Measurements from ENCODE around the gene ANKRD20A1.
"Not testable (repeated sequence)": the region's sequence is repeated elsewhere in the genome, so short reads cannot be mapped to it uniquely, and the experiment has no call there.

Gene ANKRD20A1

DNA sequence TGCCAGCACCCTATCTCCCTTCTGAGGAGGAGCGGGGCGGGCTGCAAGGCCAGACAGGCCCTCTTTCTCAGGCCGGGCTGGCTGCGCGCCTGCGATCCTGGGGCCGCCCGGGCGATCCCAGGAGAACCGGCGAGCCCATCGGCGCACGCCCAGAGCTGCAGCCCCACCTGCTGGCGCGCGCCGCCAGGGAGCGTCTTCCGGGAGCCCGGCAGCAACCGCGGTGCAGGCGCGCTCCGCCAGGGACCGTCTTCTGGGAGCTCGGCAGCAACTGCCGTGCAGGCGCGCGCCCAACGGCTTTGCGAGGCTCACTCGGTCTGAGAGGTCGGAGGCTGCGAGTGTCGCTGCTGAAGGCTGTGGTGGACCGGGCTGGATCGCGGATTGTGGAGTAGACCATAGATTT lies at the start of gene ANKRD20A1:
ANKRD20A1 (plus strand) TSS at position 61 of the 400 bp plus-strand sequence. CDS start 496 bp downstream, outside the sequence.
- not testable (repeated sequence) for H2AFZ ChIP-seq (ENCODE audit: low read length); H3K4me3 ChIP-seq (ENCODE audit: low read length, poor library complexity, severe bottlenecking); H3K27me3 ChIP-seq (ENCODE audit: insufficient read depth, low read length, poor library complexity, severe bottlenecking); H3K36me3 ChIP-seq (ENCODE audit: insufficient read depth, low read length); H3K4me1 ChIP-seq (ENCODE audit: insufficient read depth, low read length, poor library complexity, severe bottlenecking); H4K20me1 ChIP-seq (ENCODE audit: insufficient read depth, low read length, poor library complexity, severe bottlenecking); H3K79me2 ChIP-seq (ENCODE audit: insufficient read depth, low read length); H3K9ac ChIP-seq (ENCODE audit: low read depth, low read length, poor library complexity, severe bottlenecking); H3K4me2 ChIP-seq (ENCODE audit: low read depth, low read length, poor library complexity, severe bottlenecking); H3K9me2 ChIP-seq (replicated peaks; ENCODE audit: low read depth, low read length); H3K9me3 ChIP-seq (ENCODE audit: insufficient read depth, low read depth, low read length); H3F3A ChIP-seq (ENCODE audit: low read depth)

GRCh38 chr9:67832088-67832487 lies 26.6 kb upstream of the ANKRD20A1 start:
- not testable (repeated sequence) for H3K9ac ChIP-seq (ENCODE audit: low read depth, low read length, poor library complexity, severe bottlenecking); H3K4me2 ChIP-seq (ENCODE audit: low read depth, low read length, poor library complexity, severe bottlenecking); H3K9me2 ChIP-seq (replicated peaks; ENCODE audit: low read depth, low read length); H3K9me3 ChIP-seq (ENCODE audit: insufficient read depth, low read depth, low read length); H3F3A ChIP-seq (ENCODE audit: low read depth); H3K4me3 ChIP-seq (ENCODE audit: low read length, poor library complexity, severe bottlenecking); H3K36me3 ChIP-seq (ENCODE audit: insufficient read depth, low read length); H3K79me2 ChIP-seq (ENCODE audit: insufficient read depth, low read length); H3K27me3 ChIP-seq (ENCODE audit: insufficient read depth, low read length, poor library complexity, severe bottlenecking); H4K20me1 ChIP-seq (ENCODE audit: insufficient read depth, low read length, poor library complexity, severe bottlenecking); H2AFZ ChIP-seq (ENCODE audit: low read length); H3K4me1 ChIP-seq (ENCODE audit: insufficient read depth, low read length, poor library complexity, severe bottlenecking)
